H4 (cell line): ENCODE data around the gene VMP1. TPM values are rescaled to one million over a fixed set of nuclear protein-coding genes. Genes with fewer than 3 reads are reported as not detected.
A peak's percentile ranks its signal among the peaks of the same experiment; 100 is the strongest.
"Not testable (repeated sequence)": the region's sequence is repeated elsewhere in the genome, so short reads cannot be mapped to it uniquely, and the experiment has no call there.

ENCODE experiments used
- DNase-seq: peaks from one replicate; pipeline ENCODE4 v3.0.0-alpha.2; 2015; ENCODE audit warnings: low spot score
- total RNA-seq: library from RNA; depleted of rRNA; stranded (reverse); fragments of >200 nt; shearing (Covaris generic); gene quantifications from 2 replicates; pipeline ENCODE4 v1.2.3, GENCODE V29; 2014

VMP1 gene
- total RNA-seq, 1 experiment from 2014 or later: 224 TPM

GRCh38 chr17:59806322-59806721 lies 98.9 kb downstream of the VMP1 start:
- DNase-seq: not testable (repeated sequence)

GRCh38 chr17:59807892-59808509 lies 100.5 kb downstream of the VMP1 start:
- no peak for DNase-seq

- DNase-seq: no peak
Measured at GRCh38 chr17:59810894-59811153, 103.4 kb downstream of the VMP1 start.

- no peak for DNase-seq
Measured at GRCh38 chr17:59811209-59811608, 103.8 kb downstream of the VMP1 start.

GRCh38 chr17:59812139-59812538 lies 104.7 kb downstream of the VMP1 start:
- DNase-seq: no peak

GRCh38 chr17:59814276-59814675 lies 106.8 kb downstream of the VMP1 start:
- no peak for DNase-seq

- no peak for DNase-seq
Measured at GRCh38 chr17:59814685-59815084, 107.2 kb downstream of the VMP1 start.

- DNase-seq: no peak
Measured at GRCh38 chr17:59815965-59816364, 108.5 kb downstream of the VMP1 start.

GRCh38 chr17:59825533-59826322 lies 118.3 kb downstream of the VMP1 start:
- peak; percentile 29 for DNase-seq

- DNase-seq: no peak
Measured at GRCh38 chr17:59826706-59827453, 119.4 kb downstream of the VMP1 start.

- DNase-seq: no peak
Measured at GRCh38 chr17:59827721-59828477, 120.4 kb downstream of the VMP1 start.

- DNase-seq: no peak
Measured at GRCh38 chr17:59828478-59828760, 121.0 kb downstream of the VMP1 start.

GRCh38 chr17:59828819-59829216 lies 121.4 kb downstream of the VMP1 start:
- not testable (repeated sequence) for DNase-seq

- peak; percentile 99 for DNase-seq
Measured at GRCh38 chr17:59829217-59830006, 122.0 kb downstream of the VMP1 start.

GRCh38 chr17:59830007-59830630 lies 122.7 kb downstream of the VMP1 start:
- DNase-seq: peak; percentile 56

- no peak for DNase-seq
Measured at GRCh38 chr17:59830846-59831486, 123.5 kb downstream of the VMP1 start.

- no peak for DNase-seq
Measured at GRCh38 chr17:59832883-59833379, 125.5 kb downstream of the VMP1 start.

- peak; percentile 100 for DNase-seq
Measured at GRCh38 chr17:59837308-59838051, 130.0 kb downstream of the VMP1 start.

GRCh38 chr17:59838052-59838916 lies 130.8 kb downstream of the VMP1 start:
- DNase-seq: no peak
